ENCODE results near the gene ZNF846. TPM values are rescaled to one million over a fixed set of nuclear protein-coding genes. Genes with fewer than 3 reads are reported as not detected.
"Not testable (repeated sequence)": the region's sequence is repeated elsewhere in the genome, so short reads cannot be mapped to it uniquely, and the experiment has no call there.

Gene ZNF846
- total and polyA plus RNA-seq, 2 experiments from 2014 or later = 6.0 to 14.8 TPM

GRCh38 chr19:9789066-9789465 is 20.5 kb upstream of the ZNF846 start:
- Histone ChIP-seq H3K4me3 (peak overlapping the region; percentile 8; the same call in 1 of the 2 replicates), H3K27ac (ENCODE audit: low read depth) (peak overlapping the region; percentile 90), H3K4me1 (ENCODE audit: insufficient read depth) (peaks cover 53% of the 10 kb centered on the region), H3F3A (replicated peaks; ENCODE audit: low read depth) (peaks cover 37% of the 10 kb centered on the region), H3K9me2 (ENCODE audit: insufficient read depth) (no peaks in the 10 kb centered on the region; the same call in 1 of the 2 replicates), H3K27me3 (ENCODE audit: insufficient read depth) (no peaks in the 10 kb centered on the region), H2AFZ (peak overlapping the region; percentile 47; the same call in 1 of the 2 replicates), H3K36me3 (ENCODE audit: insufficient read depth) (peaks cover 4% of the 10 kb centered on the region; the same call in 1 of the 2 replicates), H4K20me1 (replicated peaks; ENCODE audit: insufficient read depth) (no peaks in the 10 kb centered on the region), H3K79me2 (replicated peaks; ENCODE audit: insufficient read depth) (peaks cover 15% of the 10 kb centered on the region), H3K4me2 (peak overlapping the region; percentile 41)
- Mint-ChIP-seq H3K27ac (peak overlapping the region; percentile 84; the same call in 1 of the 2 replicates), H3K27me3 (ENCODE audit: insufficient read depth, low read depth, poor library complexity) (peaks cover 19% of the 10 kb centered on the region), H3K9me3 (peaks cover 10% of the 10 kb centered on the region), H3K4me1 (peaks cover 48% of the 10 kb centered on the region), H3K36me3 (ENCODE audit: low read depth) (peaks cover 19% of the 10 kb centered on the region), H3K4me3 (no peak overlapping the region; the same call in 2 of the 3 replicates)
- peak; percentile 33 for DNase-seq (ENCODE audit: low spot score)
- TF ChIP-seq CREB1 (CRISPR knock-in tag; IDR thresholded peaks at IDR 0.05; ENCODE audit: low read depth) (no peak), EZH2 (IDR thresholded peaks at IDR 0.05; ENCODE audit: low read depth, unreplicated experiment) (no peak), POLR2AphosphoS5 (IDR thresholded peaks at IDR 0.05; ENCODE audit: low read depth) (no peak), NANOG (IDR thresholded peaks at IDR 0.05; ENCODE audit: borderline replicate concordance) (no peak), STAT1 (IDR thresholded peaks at IDR 0.05; ENCODE audit: unreplicated experiment) (no peak), ZNF114 (CRISPR knock-in tag; IDR thresholded peaks at IDR 0.05) (no peak), EZH2phosphoT487 (IDR thresholded peaks at IDR 0.05; ENCODE audit: unreplicated experiment) (no peak), JUNB (IDR thresholded peaks at IDR 0.05; ENCODE audit: unreplicated experiment) (no peak), ZNF331 (CRISPR knock-in tag; IDR thresholded peaks at IDR 0.05; ENCODE audit: low read depth) (no peak), ZNF462 (CRISPR knock-in tag; IDR thresholded peaks at IDR 0.05) (no peak), REST (IDR thresholded peaks at IDR 0.05; ENCODE audit: unreplicated experiment) (no peak)
- ATAC-seq = no peak

GRCh38 chr19:9788604-9789003 is 20.1 kb upstream of the ZNF846 start:
- not testable (repeated sequence) for H3K4me2 ChIP-seq; DNase-seq (ENCODE audit: low spot score); H3K4me3 Mint-ChIP-seq; H3K27me3 ChIP-seq (ENCODE audit: insufficient read depth); ATAC-seq; H4K20me1 ChIP-seq (replicated peaks; ENCODE audit: insufficient read depth); H3K27ac ChIP-seq (ENCODE audit: low read depth); H3K27ac Mint-ChIP-seq; H3K36me3 ChIP-seq (ENCODE audit: insufficient read depth); H3K4me3 ChIP-seq; H2AFZ ChIP-seq; H3K9me2 ChIP-seq (ENCODE audit: insufficient read depth)
- Histone ChIP-seq H3F3A (replicated peaks; ENCODE audit: low read depth) (peaks cover 34% of the 10 kb centered on the region), H3K4me1 (ENCODE audit: insufficient read depth) (peaks cover 53% of the 10 kb centered on the region), H3K79me2 (replicated peaks; ENCODE audit: insufficient read depth) (peaks cover 17% of the 10 kb centered on the region)
- H3K36me3 Mint-ChIP-seq (ENCODE audit: low read depth) = peaks cover 15% of the 10 kb centered on the region
- peaks cover 19% of the 10 kb centered on the region for H3K27me3 Mint-ChIP-seq (ENCODE audit: insufficient read depth, low read depth, poor library complexity)
- peaks cover 10% of the 10 kb centered on the region for H3K9me3 Mint-ChIP-seq
- H3K4me1 Mint-ChIP-seq = peaks cover 50% of the 10 kb centered on the region
